GM18520 (cell line): ENCODE measurements around the gene SFTA2.
"Not testable (repeated sequence)": the region's sequence is repeated elsewhere in the genome, so short reads cannot be mapped to it uniquely, and the experiment has no call there.

Experiments used
- ATAC-seq: cut with Tn5 transposase; IDR thresholded peaks from one replicate; pipeline ENCODE4 v1.9.1; 2021; ENCODE audit not compliant: unreplicated experiment

SFTA2 gene

GRCh38 chr6:30944051-30944450, 12.1 kb upstream of the SFTA2 start:
- ATAC-seq = no peak

- no peak for ATAC-seq
Measured at GRCh38 chr6:30942338-30943060, 10.5 kb upstream of the SFTA2 start.

- ATAC-seq = no peak
Measured at GRCh38 chr6:30940361-30940986, 8.5 kb upstream of the SFTA2 start, which contains the start of gene MUCL3. TSS of gene MUCL3 (plus strand) at chr6:30940973. CDS start at chr6:30941000, 27 bp downstream.

GRCh38 chr6:30939473-30939872, 7.5 kb upstream of the SFTA2 start:
- no peak for ATAC-seq

GRCh38 chr6:30938730-30939129, 6.8 kb upstream of the SFTA2 start:
- no peak for ATAC-seq

- no peak for ATAC-seq
Measured at GRCh38 chr6:30937265-30937664, 5.3 kb upstream of the SFTA2 start.

- no peak for ATAC-seq
Measured at GRCh38 chr6:30935018-30935417, 3.0 kb upstream of the SFTA2 start.

GRCh38 chr6:30932665-30933365, 845 bp upstream of the SFTA2 start:
- ATAC-seq = no peak

GRCh38 chr6:30931272-30931671, 698 bp downstream of the SFTA2 start:
- no peak for ATAC-seq

GRCh38 chr6:30930506-30930905, 1.5 kb downstream of the SFTA2 start:
- ATAC-seq = no peak

- no peak for ATAC-seq
Measured at GRCh38 chr6:30928677-30929076, 3.3 kb downstream of the SFTA2 start.

GRCh38 chr6:30927080-30927479, 4.9 kb downstream of the SFTA2 start:
- not testable (repeated sequence) for ATAC-seq

- no peak for ATAC-seq
Measured at GRCh38 chr6:30926644-30927043, 5.3 kb downstream of the SFTA2 start.

- not testable (repeated sequence) for ATAC-seq
Measured at GRCh38 chr6:30924040-30924627, 7.8 kb downstream of the SFTA2 start.

GRCh38 chr6:30922447-30922852, 9.5 kb downstream of the SFTA2 start:
- no peak for ATAC-seq

GRCh38 chr6:30918670-30919069, 13.3 kb downstream of the SFTA2 start:
- ATAC-seq = no peak

- ATAC-seq = no peak
Measured at GRCh38 chr6:30917487-30917886, 14.5 kb downstream of the SFTA2 start.

- no peak for ATAC-seq
Measured at GRCh38 chr6:30917041-30917440, 14.9 kb downstream of the SFTA2 start.

GRCh38 chr6:30915591-30915946, 16.4 kb downstream of the SFTA2 start:
- ATAC-seq = no peak

GRCh38 chr6:30914854-30915590, 16.9 kb downstream of the SFTA2 start:
- ATAC-seq = no peak
